ENCODE data around the gene ADIRF.
"Not testable (repeated sequence)": the region's sequence is repeated elsewhere in the genome, so short reads cannot be mapped to it uniquely, and the experiment has no call there.

DNA sequence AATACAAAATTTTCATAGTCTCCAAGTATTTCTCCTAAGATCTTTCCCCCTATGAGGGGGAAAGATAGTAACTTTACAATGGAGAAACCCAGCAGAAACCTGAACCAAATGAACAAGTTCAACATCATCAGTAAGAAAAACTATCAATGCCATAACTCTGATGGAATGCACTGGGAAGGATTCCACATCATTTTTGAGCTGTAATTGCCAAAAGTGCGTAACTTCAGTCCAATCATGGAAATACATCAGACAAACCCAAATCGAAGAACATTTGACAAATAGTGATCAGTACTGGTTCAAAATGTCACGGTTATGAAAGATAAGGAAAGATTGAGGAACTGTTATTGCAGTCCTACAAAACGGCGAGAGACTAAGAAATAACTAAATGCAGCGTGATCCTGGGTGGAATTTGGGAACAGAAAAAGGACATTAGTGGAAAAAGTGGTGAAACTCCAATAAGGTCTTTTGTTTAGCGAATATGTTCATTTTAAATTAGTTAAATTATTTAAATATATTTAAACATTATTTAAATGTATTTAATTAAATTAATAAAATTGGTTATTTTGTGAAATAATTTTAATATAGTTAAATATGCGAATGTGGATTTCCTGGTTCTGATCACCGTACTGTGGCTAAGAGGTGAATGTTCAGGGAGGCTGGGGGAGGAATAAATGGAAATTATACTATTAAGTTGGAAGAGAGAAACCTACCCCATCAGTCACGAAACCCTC lies 46.9 kb downstream of the ADIRF start:
- TF ChIP-seq, protein P1, sequence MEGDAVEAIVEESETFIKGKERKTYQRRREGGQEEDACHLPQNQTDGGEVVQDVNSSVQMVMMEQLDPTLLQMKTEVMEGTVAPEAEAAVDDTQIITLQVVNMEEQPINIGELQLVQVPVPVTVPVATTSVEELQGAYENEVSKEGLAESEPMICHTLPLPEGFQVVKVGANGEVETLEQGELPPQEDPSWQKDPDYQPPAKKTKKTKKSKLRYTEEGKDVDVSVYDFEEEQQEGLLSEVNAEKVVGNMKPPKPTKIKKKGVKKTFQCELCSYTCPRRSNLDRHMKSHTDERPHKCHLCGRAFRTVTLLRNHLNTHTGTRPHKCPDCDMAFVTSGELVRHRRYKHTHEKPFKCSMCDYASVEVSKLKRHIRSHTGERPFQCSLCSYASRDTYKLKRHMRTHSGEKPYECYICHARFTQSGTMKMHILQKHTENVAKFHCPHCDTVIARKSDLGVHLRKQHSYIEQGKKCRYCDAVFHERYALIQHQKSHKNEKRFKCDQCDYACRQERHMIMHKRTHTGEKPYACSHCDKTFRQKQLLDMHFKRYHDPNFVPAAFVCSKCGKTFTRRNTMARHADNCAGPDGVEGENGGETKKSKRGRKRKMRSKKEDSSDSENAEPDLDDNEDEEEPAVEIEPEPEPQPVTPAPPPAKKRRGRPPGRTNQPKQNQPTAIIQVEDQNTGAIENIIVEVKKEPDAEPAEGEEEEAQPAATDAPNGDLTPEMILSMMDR (IDR thresholded peaks at IDR 0.05; ENCODE audit: poor library complexity, severe bottlenecking): not testable (repeated sequence)
- TF ChIP-seq EZH2 (IDR thresholded peaks at IDR 0.05; ENCODE audit: borderline replicate concordance, insufficient read depth, low read length, poor library complexity, severe bottlenecking); SMC3 (conservative IDR thresholded peaks at IDR 0.05; ENCODE audit: poor library complexity); TAF1 (IDR thresholded peaks at IDR 0.05; ENCODE audit: low read depth); POLR2AphosphoS5 (IDR thresholded peaks at IDR 0.05): not testable (repeated sequence)
